ENCODE results near the gene ST3GAL5. TPM values are rescaled to one million over a fixed set of nuclear protein-coding genes. Genes with fewer than 3 reads are reported as not detected.

Gene ST3GAL5
- total and polyA plus RNA-seq, 4 experiments from 2014 or later, result 8.0 to 41.7 (median 25.2) TPM

Other genes starting within 250 kb of the ST3GAL5 start
- gene SFTPB, start 220.8 kb downstream of the ST3GAL5 start, total RNA-seq, result not detected
- gene SFTPB, start 220.8 kb downstream of the ST3GAL5 start, polyA plus RNA-seq, result not detected
- 10 to 100 TPM; 17.2 to 20.0 TPM for gene GNLY, start 194.6 kb downstream of the ST3GAL5 start, total RNA-seq
- gene GNLY, start 194.6 kb downstream of the ST3GAL5 start, polyA plus RNA-seq, result 10 to 100 TPM; 22.3 to 32.2 TPM
- gene ATOH8, start 135.0 kb downstream of the ST3GAL5 start, total RNA-seq, result not detected
- gene ATOH8, start 135.0 kb downstream of the ST3GAL5 start, polyA plus RNA-seq, result not detected
- 10 to 100 TPM; 23.4 to 25.8 TPM for gene POLR1A, start 216.9 kb upstream of the ST3GAL5 start, total RNA-seq
- gene POLR1A, start 216.9 kb upstream of the ST3GAL5 start, polyA plus RNA-seq, result 1 to 10 TPM in 1 of 2 donors, under 1 TPM in 1; 0.87 to 3.6 TPM
- 100 to 1,000 TPM; 184 to 185 TPM for gene PTCD3, start 217.2 kb upstream of the ST3GAL5 start, total RNA-seq
- gene PTCD3, start 217.2 kb upstream of the ST3GAL5 start, polyA plus RNA-seq, result 10 to 100 TPM; 28.7 to 63.7 TPM

Measured in CD4-positive, alpha-beta memory T cell (primary cell).